ENCODE data around the gene DCAF8. TPM values are rescaled to one million over a fixed set of nuclear protein-coding genes. Genes with fewer than 3 reads are reported as not detected.
A peak's percentile ranks its signal among the peaks of the same experiment; 100 is the strongest.

Gene DCAF8
- total RNA-seq (10 to 100 TPM; 51.1 to 93.0 (median 74.5) TPM), polyA plus RNA-seq (100 to 1,000 TPM in 1 of 2 donors, 10 to 100 TPM in 1; 98.8 to 122 TPM)

- TF ChIP-seq, protein P1, sequence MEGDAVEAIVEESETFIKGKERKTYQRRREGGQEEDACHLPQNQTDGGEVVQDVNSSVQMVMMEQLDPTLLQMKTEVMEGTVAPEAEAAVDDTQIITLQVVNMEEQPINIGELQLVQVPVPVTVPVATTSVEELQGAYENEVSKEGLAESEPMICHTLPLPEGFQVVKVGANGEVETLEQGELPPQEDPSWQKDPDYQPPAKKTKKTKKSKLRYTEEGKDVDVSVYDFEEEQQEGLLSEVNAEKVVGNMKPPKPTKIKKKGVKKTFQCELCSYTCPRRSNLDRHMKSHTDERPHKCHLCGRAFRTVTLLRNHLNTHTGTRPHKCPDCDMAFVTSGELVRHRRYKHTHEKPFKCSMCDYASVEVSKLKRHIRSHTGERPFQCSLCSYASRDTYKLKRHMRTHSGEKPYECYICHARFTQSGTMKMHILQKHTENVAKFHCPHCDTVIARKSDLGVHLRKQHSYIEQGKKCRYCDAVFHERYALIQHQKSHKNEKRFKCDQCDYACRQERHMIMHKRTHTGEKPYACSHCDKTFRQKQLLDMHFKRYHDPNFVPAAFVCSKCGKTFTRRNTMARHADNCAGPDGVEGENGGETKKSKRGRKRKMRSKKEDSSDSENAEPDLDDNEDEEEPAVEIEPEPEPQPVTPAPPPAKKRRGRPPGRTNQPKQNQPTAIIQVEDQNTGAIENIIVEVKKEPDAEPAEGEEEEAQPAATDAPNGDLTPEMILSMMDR (IDR thresholded peaks at IDR 0.05): no peak
- 0% methylated on average over 62 to 67 of the region's 67 CpGs for WGBS, 2 donors
- intact Hi-C loops (cut with DNase I): no loop called here
- DNase-seq (peak; percentile 98 to 99 (median 98)), FAIRE-seq (no peak), ATAC-seq (peak; percentile 96 to 99 (median 98))
- H3K27me3 ChIP-seq: no peaks in the 10 kb centered on the region
- H3K4me3 ChIP-seq: peak within 1 kb of the TSS; percentile 62 to 95 (median 77)
- H3K9me3 ChIP-seq: no peaks in the 10 kb centered on the region
- H3K36me3 ChIP-seq: no peaks in the 10 kb centered on the region
- peak within 1 kb of the TSS; percentile 86 to 98 (median 92) for H3K27ac ChIP-seq
- peaks cover 8 to 27% (median 19%) of the 10 kb centered on the region in 3 donors for H3K4me1 ChIP-seq
These were observed at the start of gene DCAF8 for GRCh38 chr1:160261893-160262794. DCAF8 (minus strand) TSS chr1:160262549; CDS start chr1:160244008, 18,541 bp downstream.

GRCh38 chr1:160309571-160309970 is 47.2 kb upstream of the DCAF8 start:
- ATAC-seq: no peak
- H3K27ac ChIP-seq: no peak overlapping the region
- no peaks in the 10 kb centered on the region for H3K4me1 ChIP-seq
- H3K4me3 ChIP-seq: no peak overlapping the region
- TF ChIP-seq, protein P1 (IDR thresholded peaks at IDR 0.05): no peak
- no peak for FAIRE-seq
- H3K27me3 ChIP-seq: no peaks in the 10 kb centered on the region
- intact Hi-C loops (cut with DNase I): no loop called here
- DNase-seq: no peak
- H3K36me3 ChIP-seq: peaks cover 9 to 94% (median 83%) of the 10 kb centered on the region in 3 donors
- 67 to 74% methylated on average over 1 of the region's 1 CpG for WGBS, 2 donors
- H3K9me3 ChIP-seq: no peaks in the 10 kb centered on the region

DNA sequence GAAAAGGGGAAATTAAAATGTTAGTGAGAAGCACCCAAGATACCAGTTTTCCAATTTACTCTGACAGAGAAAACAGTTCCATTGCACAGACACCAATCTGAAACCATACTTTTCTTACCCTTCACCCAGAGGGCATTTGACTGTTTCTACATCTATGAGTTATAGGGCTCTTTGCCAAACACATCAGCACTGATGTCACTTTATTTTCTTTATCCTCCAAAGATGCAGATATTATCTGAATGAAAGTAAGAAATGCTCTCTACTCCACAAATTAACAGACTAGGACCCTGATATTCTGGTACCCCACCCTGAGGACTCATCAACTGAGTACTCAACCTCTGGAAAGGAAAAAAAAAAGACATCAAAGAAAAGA is 46.8 kb upstream of the DCAF8 start:
- TF ChIP-seq, protein P1 (IDR thresholded peaks at IDR 0.05): no peak
- Histone ChIP-seq H3K27ac (no peak overlapping the region), H3K4me1 (no peaks in the 10 kb centered on the region), H3K36me3 (peaks cover 9 to 95% (median 81%) of the 10 kb centered on the region in 3 donors), H3K9me3 (no peaks in the 10 kb centered on the region), H3K27me3 (no peaks in the 10 kb centered on the region), H3K4me3 (no peak overlapping the region)
- ATAC-seq (no peak), FAIRE-seq (no peak), DNase-seq (no peak)
- intact Hi-C loops (cut with DNase I): no loop called here

DNA sequence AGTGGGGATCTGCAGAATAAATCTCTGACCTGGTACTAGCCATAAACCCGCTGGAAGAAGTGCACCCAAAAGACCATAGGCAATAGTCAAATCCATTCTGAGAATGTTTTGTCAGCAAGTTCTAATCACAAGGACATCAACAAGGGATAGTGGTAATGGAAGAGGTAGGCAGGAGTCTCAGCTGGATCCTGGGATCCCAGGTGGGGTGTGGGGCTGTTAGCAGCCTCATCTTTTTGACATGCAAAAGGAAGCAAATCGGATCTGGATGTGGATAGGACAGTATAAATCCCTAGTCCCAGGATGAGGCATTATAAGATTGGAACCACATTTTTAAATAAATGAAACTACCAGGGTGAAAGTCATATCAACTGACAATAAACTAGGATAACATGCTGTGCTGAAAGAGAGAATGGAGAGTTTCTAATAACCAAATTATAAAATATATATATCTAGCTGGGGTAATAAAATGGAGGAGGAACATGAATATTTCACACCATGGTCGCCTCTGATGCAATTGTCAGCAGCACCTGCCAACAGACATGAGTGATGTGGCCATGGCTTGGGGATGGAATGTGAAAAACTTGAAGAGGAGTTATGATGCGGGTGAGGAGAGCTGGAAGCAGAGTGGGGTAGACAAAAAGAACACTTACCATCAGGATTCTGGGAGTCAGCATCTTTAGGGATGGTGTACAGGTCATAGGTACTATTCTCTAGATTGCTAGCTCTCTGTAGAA is 46.3 kb upstream of the DCAF8 start:
- Histone ChIP-seq H3K9me3 (no peaks in the 10 kb centered on the region), H3K27me3 (no peaks in the 10 kb centered on the region), H3K4me3 (no peak overlapping the region), H3K4me1 (no peaks in the 10 kb centered on the region), H3K36me3 (peaks cover 9 to 94% (median 75%) of the 10 kb centered on the region in 3 donors), H3K27ac (no peak overlapping the region)
- ATAC-seq (no peak), FAIRE-seq (no peak), DNase-seq (no peak)
- intact Hi-C loops (cut with DNase I): no loop called here
- TF ChIP-seq, protein P1 (IDR thresholded peaks at IDR 0.05): no peak
- WGBS, 2 donors: 87% methylated on average over 4 of the region's 4 CpGs

All from pancreas (tissue), 10 donors.